ENCODE data around the gene ZBTB4.

Gene ZBTB4

DNA sequence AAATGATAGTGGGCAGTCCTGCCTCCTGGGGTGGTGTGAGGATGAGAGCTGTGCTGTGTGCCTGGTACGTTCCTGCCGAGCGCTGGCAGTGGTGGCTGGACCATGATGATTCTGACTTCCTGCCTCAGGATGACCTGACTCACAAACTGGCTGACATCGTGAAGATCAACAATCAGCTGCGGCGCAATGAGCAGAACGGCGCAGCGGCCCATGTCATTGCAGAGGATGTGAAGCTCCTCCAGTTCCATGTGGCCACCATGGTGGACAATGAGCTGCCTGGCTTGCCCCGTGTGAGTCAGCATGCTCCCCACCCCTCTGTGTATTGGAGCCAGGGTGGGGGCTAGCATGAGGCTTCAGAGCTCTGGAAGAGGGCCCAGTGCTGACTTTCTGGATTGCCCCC lies 17.8 kb upstream of the ZBTB4 start:
- Histone ChIP-seq H3K36me3 (peaks cover 48% of the 10 kb centered on the region), H3K27me3 (no peaks in the 10 kb centered on the region), H3K9me3 (no peaks in the 10 kb centered on the region), H3K4me3 (ENCODE audit: low read depth, low read length) (no peak overlapping the region), H3K4me1 (no peaks in the 10 kb centered on the region)
- DNase-seq: no peak
- TF ChIP-seq, protein P1, sequence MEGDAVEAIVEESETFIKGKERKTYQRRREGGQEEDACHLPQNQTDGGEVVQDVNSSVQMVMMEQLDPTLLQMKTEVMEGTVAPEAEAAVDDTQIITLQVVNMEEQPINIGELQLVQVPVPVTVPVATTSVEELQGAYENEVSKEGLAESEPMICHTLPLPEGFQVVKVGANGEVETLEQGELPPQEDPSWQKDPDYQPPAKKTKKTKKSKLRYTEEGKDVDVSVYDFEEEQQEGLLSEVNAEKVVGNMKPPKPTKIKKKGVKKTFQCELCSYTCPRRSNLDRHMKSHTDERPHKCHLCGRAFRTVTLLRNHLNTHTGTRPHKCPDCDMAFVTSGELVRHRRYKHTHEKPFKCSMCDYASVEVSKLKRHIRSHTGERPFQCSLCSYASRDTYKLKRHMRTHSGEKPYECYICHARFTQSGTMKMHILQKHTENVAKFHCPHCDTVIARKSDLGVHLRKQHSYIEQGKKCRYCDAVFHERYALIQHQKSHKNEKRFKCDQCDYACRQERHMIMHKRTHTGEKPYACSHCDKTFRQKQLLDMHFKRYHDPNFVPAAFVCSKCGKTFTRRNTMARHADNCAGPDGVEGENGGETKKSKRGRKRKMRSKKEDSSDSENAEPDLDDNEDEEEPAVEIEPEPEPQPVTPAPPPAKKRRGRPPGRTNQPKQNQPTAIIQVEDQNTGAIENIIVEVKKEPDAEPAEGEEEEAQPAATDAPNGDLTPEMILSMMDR (IDR thresholded peaks at IDR 0.05; ENCODE audit: low read depth, low read length): no peak

DNA sequence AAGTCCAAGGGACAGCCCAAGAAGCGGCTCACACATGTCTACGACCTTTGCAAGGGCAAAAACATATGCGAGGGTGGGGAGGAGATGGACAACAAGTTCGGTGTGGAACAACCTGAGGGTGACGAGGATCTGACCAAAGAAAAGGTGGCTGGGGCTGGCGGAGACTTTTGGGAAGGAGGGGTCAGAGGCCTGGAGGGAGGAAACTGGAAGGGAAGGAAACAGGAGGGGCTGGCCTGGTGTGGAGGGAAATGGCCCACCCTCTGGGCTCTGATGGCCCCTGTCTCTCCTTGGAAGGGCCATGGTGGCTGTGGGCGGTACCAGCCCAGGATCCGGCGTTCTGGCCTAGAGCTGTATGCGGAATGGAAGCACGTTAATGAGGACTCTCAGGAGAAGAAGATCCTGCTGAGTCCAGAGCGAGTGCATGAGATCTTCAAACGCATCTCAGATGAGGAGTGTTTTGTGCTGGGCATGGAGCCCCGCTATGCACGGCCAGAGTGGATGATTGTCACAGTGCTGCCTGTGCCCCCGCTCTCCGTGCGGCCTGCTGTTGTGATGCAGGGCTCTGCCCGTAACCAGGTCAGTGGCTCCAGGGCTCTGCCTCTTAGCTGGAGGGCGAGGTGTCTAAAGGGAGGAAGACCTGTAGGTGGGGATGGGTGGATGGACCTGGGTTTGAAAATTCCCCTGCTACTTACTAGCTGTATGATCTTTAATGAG lies 17.2 kb upstream of the ZBTB4 start:
- Histone ChIP-seq H3K36me3 (peaks cover 42% of the 10 kb centered on the region), H3K27me3 (no peaks in the 10 kb centered on the region), H3K4me1 (no peaks in the 10 kb centered on the region), H3K9me3 (no peaks in the 10 kb centered on the region), H3K4me3 (ENCODE audit: low read depth, low read length) (no peak overlapping the region)
- TF ChIP-seq, protein P1 (IDR thresholded peaks at IDR 0.05; ENCODE audit: low read depth, low read length): no peak
- DNase-seq: no peak

DNA sequence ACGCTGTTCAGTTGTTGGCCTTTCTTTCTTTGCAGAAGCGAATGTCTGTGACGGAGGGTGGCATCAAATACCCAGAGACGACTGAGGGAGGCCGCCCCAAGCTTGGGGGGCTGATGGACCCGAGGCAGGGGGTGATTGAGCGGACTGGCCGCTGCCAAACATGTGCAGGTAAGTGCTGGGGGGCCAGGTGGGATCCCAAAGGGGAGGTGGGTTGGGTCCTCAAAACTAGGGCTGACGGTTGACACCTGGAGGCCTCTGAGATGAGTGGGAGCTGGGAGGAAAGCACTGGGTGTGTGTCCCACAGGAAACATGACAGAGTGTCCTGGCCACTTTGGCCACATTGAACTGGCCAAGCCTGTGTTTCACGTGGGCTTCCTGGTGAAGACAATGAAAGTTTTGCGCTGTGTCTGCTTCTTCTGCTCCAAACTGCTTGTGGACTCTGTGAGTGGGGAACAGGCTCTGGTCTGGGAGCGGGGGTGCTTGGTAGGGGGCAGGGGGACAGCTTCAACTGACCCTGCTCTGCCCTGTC lies 16.5 kb upstream of the ZBTB4 start:
- no peaks in the 10 kb centered on the region for H3K27me3 ChIP-seq
- no peaks in the 10 kb centered on the region for H3K9me3 ChIP-seq
- peaks cover 37% of the 10 kb centered on the region for H3K36me3 ChIP-seq
- TF ChIP-seq, protein P1 (IDR thresholded peaks at IDR 0.05; ENCODE audit: low read depth, low read length): no peak
- H3K4me1 ChIP-seq: no peaks in the 10 kb centered on the region
- no peak overlapping the region for H3K4me3 ChIP-seq (ENCODE audit: low read depth, low read length)
- no peak for DNase-seq

DNA sequence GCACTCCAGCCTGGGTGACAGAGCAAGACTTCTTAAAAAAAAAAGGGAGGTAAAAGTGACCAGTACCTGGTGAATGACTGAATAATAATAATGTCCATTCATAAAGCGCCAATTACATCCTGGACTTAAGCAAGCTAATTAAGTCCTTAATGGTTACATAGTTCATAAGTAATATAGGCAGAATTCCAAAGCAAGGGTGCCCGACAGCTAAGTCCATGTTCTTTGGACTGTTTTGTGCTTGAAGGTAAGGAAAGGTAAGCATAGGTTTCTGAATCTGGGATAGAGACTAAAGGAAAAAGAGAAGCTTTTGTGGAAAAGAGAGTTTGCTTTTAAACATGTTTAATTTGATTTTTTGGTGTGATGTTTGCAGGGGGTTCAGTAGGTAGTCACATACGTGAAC lies 14.5 kb upstream of the ZBTB4 start:
- DNase-seq: no peak
- TF ChIP-seq, protein P1 (IDR thresholded peaks at IDR 0.05; ENCODE audit: low read depth, low read length): no peak
- Histone ChIP-seq H3K9me3 (no peaks in the 10 kb centered on the region), H3K4me3 (ENCODE audit: low read depth, low read length) (no peak overlapping the region), H3K27me3 (no peaks in the 10 kb centered on the region), H3K36me3 (peaks cover 24% of the 10 kb centered on the region), H3K4me1 (no peaks in the 10 kb centered on the region)

DNA sequence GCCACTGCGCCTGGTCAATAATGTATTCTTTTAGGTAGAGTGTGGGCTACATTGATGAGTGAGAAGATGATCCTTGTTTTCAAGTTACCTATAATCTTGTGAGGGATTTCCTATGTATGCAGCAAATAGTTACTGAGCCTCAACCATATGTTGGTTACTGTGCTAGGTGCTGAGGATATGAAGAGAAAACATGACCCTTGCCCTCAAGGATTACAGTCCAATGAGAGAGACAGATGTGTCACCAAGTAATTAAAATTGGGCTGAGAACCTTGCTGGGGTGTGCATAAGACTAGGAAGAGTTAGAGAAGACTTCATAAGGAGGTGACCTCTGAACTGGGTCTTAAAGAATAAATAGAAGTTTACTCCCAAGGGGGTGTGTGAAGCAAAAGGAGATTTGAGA lies 12.2 kb upstream of the ZBTB4 start:
- Histone ChIP-seq H3K27me3 (no peaks in the 10 kb centered on the region), H3K36me3 (peaks cover 4% of the 10 kb centered on the region), H3K9me3 (no peaks in the 10 kb centered on the region), H3K4me3 (ENCODE audit: low read depth, low read length) (no peak overlapping the region), H3K4me1 (no peaks in the 10 kb centered on the region)
- DNase-seq: no peak
- TF ChIP-seq, protein P1 (IDR thresholded peaks at IDR 0.05; ENCODE audit: low read depth, low read length): no peak

DNA sequence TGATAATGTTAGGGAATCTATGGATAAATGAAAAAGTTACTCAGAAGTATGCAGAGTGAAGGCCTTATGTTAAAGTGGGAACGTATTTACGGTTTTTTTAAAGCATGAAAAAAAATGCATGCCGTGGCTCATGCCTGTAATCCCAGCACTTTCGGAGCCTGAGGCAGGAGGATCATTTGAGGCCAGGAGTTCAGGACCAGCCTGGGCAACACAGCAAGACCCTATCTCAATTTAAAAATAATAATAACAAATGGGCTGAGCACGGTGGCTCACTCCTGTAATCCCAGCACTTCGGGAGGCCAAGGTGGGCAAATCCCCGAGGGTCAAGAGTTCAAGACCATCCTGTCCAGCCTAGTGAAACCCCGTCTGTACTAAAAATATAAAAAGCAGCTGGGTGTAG lies 10.7 kb upstream of the ZBTB4 start:
- H3K4me3 ChIP-seq (ENCODE audit: low read depth, low read length): no peak overlapping the region
- H3K36me3 ChIP-seq: no peaks in the 10 kb centered on the region
- H3K4me1 ChIP-seq: no peaks in the 10 kb centered on the region

More for the DNA sequence above, 10.7 kb upstream of the ZBTB4 start:
- TF ChIP-seq, protein P1 (IDR thresholded peaks at IDR 0.05; ENCODE audit: low read depth, low read length): no peak
- DNase-seq: no peak
- Histone ChIP-seq H3K27me3 (no peaks in the 10 kb centered on the region), H3K9me3 (no peaks in the 10 kb centered on the region)

Data from BE2C (cell line).